Upper lobe of left lung (tissue), 4 donors: ENCODE data around the gene FBN2.

Experiments used
- CTCF ChIP-seq, 6 experiments: fragments of 450-650 bp in 4 of 6; fragments of 200-600 bp in 2 of 6; sonication (generic) in 2 of 6; IDR thresholded peaks; one replicate each; pipeline ENCODE4 v1.5.1; 2016 to 2019; ENCODE audit warnings: antibody characterized with exemption in 6 of 6
- EP300 ChIP-seq, 4 donors: sonication (generic); formaldehyde crosslinking; IDR thresholded peaks; one replicate each; pipeline ENCODE4 v1.5.1; 2017; ENCODE audit warnings: antibody characterized with exemption in 4 of 4, control low read depth in 2 of 4
- POLR2A ChIP-seq, 4 donors: fragments of 450-650 bp; IDR thresholded peaks; one replicate each; pipeline ENCODE4 v1.5.1; 2016 to 2017; ENCODE audit warnings: antibody characterized with exemption in 4 of 4, mild to moderate bottlenecking in 2 of 4
- POLR2AphosphoS5 ChIP-seq, 2 donors: sonication (generic); formaldehyde crosslinking; IDR thresholded peaks; one replicate each; pipeline ENCODE4 v1.5.1; 2017; ENCODE audit warnings: antibody characterized with exemption in 2 of 2

GRCh38 chr5:128546658-128547281 is 8.7 kb upstream of the FBN2 start:
- TF ChIP-seq POLR2AphosphoS5 (IDR thresholded peaks at IDR 0.05): no peak
- TF ChIP-seq CTCF (IDR thresholded peaks at IDR 0.05): no peak
- TF ChIP-seq EP300 (IDR thresholded peaks at IDR 0.05): no peak
- TF ChIP-seq POLR2A (IDR thresholded peaks at IDR 0.05): no peak
